GM19023 (cell line): ENCODE results near the gene BLOC1S1.
A peak's percentile ranks its signal among the peaks of the same experiment; 100 is the strongest.

Experiments
- ATAC-seq: cut with Tn5 transposase; IDR thresholded peaks from one replicate; pipeline ENCODE4 v1.9.1; 2021; ENCODE audit warnings: mild to moderate bottlenecking, moderate library complexity; ENCODE audit not compliant: unreplicated experiment

The BLOC1S1 gene

GRCh38 chr12:55715833-55716581 is at the start of gene BLOC1S1:
Gene BLOC1S1 (plus strand): TSS chr12:55716046. CDS start chr12:55716052, 6 bp downstream.
- ATAC-seq, result peak; percentile 95

GRCh38 chr12:55666508-55666907 is 49.3 kb upstream of the BLOC1S1 start:
- ATAC-seq, result no peak

- ATAC-seq, result no peak
Observed at GRCh38 chr12:55670276-55670675, 45.6 kb upstream of the BLOC1S1 start.

DNA sequence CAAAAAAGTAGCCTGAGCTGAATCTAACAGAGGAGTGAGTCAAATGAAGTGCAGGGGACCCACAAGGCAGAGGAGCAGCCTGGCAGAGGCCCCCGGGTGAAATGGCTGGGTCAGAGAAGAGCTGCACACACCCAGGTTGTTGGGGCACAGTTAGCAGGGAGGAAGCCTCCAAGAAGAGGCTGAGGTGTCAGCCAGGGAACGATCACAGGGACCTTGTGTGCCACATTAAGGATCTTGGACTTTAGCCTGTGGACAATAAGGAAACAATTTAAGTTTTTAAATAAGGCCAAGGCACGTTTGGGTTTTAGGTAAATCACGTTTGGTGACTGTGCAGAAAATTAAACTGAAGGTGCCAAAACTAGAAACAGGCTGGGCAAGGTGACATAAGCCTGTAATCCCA is 44.1 kb upstream of the BLOC1S1 start:
- no peak for ATAC-seq

GRCh38 chr12:55673638-55674037 is 42.2 kb upstream of the BLOC1S1 start:
- ATAC-seq, result peak; percentile 98

DNA sequence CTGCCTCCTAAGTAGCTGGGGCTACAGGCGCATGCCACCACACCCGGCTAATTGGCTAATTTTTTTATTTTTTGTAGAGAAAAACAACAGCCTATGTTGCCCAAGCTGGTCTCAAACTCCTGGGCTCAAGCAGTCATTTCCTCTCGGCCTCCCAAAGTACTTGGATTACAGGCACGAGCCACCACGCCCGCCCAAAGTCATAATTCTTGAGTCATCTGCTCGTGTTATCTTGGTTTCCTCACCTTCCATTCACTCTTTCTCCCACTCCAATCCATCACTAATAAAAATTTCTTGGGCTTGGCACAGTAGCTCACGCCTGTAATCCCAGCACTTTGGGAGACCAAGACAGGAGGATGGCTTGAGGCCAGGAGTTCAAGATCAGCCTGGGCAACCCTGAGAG is 40.2 kb upstream of the BLOC1S1 start:
- ATAC-seq, result no peak

DNA sequence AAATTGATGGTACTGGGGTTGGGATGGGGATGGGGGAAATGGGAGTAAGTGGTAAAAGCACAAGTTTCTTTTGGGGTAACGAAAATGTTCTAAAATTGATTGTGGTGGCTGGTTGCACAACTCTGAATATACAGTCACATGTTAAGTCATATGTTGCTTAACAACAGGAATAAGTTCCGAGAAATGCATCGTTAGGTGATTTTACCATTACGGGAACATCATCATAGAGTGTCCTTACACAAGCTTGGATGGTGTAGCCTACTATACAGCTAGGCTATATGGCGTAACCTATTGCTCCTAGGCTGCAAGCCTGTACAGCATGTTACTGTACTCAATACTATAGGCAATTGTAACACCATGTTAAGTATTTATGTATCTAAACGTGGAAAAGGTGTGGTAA is 39.1 kb upstream of the BLOC1S1 start:
- ATAC-seq, result no peak

DNA sequence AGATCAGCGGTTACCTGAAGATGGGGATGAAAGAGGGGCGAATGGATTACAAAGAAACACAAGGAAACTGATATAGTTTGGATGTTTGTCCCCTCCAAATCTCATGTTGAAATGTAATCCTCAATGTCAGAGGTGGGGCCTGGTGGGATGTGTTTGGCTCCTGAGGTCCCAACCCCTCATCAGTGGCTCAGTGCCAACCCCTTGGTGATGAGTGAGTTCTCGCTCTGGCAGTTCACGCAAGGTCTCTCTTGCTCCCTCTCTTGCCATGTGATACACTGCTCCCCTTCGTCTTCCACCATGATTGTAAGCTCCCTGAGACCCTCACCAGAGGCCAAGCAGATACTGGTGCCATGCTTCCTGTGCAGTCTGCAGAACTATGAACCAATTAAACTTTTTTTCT is 36.2 kb upstream of the BLOC1S1 start:
- no peak for ATAC-seq

DNA sequence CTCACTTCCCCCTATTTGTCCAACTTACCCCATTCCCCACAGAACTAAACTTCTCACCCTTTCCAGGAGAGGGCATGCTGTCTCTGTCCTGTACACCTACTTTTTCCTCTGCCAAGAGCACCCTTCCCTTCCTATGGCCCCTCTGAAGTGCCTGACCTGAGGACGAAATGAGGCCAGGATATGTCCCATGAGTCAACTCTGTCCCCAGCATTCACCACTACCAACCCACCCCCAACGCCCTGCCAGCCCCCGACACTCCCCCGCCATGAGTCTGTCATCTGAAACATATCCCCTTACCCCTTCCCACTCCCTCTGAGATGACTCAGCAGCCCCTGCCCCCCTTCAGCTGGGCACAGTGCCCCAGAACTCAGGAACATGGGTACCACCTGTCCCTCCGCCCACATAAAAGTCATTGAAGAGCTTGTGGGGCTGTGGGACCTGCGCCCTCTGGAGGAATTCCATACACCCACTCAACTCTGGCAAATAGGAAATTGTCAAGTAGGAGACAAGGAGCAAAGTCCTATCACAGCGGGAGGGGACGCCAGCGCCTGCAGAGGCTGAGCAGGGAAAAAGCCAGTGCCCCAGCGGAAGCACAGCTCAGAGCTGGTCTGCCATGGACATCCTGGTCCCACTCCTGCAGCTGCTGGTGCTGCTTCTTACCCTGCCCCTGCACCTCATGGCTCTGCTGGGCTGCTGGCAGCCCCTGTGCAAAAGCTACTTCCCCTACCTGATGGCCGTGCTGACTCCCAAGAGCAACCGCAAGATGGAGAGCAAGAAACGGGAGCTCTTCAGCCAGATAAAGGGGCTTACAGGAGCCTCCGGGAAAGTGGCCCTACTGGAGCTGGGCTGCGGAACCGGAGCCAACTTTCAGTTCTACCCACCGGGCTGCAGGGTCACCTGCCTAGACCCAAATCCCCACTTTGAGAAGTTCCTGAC is 34.4 kb upstream of the BLOC1S1 start:
- ATAC-seq, result no peak

DNA sequence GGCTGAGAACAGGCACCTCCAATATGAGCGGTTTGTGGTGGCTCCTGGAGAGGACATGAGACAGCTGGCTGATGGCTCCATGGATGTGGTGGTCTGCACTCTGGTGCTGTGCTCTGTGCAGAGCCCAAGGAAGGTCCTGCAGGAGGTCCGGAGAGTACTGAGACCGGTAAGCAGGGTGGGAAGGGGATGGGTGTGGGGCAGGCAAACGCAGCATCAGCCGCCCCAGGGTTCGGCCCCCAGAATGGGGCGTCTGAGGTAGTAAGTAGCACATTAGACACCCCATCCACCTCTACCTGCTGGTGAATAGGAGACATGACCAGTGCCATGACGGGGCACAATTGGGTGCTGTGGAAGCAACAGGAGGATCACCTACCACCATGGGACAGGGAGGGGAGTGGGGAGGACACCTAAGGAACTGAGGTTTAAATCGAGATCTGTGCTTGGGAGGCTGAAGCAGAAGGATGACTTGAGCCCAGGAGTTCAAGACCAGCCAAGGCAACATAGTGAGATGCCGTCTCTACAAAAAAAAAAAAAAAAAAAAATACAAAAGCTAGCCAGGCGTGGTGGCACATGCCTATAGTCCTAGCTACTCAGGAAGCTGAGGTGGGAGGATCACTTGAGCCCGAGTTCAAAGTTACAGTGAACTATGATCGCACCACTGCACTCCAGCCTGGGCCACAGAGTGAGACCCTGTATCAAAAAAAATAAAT is 33.6 kb upstream of the BLOC1S1 start:
- no peak for ATAC-seq

DNA sequence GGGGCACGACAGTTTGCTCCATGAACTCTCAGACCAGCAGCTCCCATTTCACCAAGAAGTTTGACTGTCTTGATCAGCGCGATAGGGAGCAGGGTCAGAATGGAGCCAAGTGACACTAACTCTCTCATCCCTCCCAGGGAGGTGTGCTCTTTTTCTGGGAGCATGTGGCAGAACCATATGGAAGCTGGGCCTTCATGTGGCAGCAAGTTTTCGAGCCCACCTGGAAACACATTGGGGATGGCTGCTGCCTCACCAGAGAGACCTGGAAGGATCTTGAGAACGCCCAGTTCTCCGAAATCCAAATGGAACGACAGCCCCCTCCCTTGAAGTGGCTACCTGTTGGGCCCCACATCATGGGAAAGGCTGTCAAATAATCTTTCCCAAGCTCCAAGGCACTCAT is 32.2 kb upstream of the BLOC1S1 start:
- no peak for ATAC-seq

- ATAC-seq, result no peak
Observed at GRCh38 chr12:55684761-55685370, 31.0 kb upstream of the BLOC1S1 start.

- ATAC-seq, result no peak
Observed at GRCh38 chr12:55685671-55686070, 30.2 kb upstream of the BLOC1S1 start.

GRCh38 chr12:55686366-55687010 is 29.4 kb upstream of the BLOC1S1 start:
- ATAC-seq, result no peak

GRCh38 chr12:55687746-55688145 is 28.1 kb upstream of the BLOC1S1 start:
- ATAC-seq, result no peak

DNA sequence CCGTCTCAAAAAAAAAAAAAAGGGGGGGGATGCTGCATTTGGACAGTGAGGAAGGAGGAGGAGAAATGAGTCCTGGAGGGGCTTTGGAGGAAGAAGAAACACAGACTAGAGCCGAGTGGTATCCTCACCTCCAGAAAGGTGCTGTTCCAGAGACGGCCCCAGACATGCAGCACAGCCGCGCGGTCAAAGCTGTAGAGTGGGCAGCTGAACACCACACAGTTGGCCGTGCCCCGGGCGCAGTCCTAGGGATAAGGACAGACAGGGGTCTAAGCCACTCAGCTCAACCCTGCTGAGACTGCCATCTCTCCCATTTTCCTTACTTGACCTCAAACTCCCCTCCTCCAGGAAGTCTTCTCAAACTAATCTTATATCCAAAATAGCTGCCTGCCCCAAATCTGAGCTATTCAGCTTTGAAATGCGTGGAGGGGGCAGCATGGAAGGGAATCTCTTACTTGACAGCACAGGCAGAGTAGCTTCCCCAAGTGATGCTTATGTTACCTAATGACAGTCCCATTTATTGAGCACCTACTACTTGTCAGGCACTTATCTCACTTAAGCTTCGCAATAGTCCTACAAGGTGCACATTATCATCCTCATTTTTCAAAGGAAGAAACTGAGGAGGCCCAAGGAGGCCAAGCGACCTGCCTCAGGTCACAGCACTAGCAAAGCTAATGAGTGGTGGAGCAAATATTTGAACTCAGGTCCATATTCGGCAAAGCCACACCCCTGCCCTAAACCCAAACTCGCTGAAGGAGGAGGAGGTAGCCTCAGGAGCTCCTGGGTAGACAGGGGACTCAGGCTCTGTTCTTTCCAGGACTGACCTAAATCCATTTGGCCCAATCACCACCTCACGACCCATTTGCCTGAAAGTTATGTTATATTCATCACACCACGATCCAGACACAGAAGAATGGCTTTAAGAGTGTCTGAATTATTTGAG is 26.9 kb upstream of the BLOC1S1 start:
- ATAC-seq, result no peak

- no peak for ATAC-seq
Observed at GRCh38 chr12:55692631-55693322, 23.1 kb upstream of the BLOC1S1 start.

GRCh38 chr12:55693323-55694187 is 22.3 kb upstream of the BLOC1S1 start:
- no peak for ATAC-seq
